ENCODE data around the gene EPB41L1.

EPB41L1 gene

DNA sequence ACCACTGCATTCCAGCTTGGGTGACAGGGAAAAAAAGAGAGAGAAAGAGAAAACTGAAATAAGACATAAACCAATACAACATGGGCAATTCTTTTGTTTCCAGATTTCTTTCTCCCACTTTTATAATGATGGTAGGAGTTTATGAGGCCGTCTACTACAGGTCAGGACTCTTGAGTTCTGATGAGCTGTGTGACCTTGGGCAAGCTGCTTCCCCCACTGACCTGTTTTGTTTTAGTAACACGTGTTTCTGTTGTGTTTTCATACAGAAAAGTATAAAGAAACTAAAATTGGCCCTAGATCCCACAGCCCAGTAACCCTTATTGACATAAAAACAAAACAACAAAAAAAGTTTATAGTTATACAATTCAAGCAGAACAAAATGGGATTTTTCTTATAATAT lies 58.8 kb downstream of the EPB41L1 start:
- Histone ChIP-seq H3K27ac (ENCODE audit: poor library complexity, severe bottlenecking) (no peak overlapping the region), H3K36me3 (ENCODE audit: low read depth) (no peaks in the 10 kb centered on the region), H3K27me3 (ENCODE audit: insufficient read depth, poor library complexity, severe bottlenecking) (no peaks in the 10 kb centered on the region), H3K4me3 (ENCODE audit: severe bottlenecking) (no peak overlapping the region), H3K9me3 (ENCODE audit: severe bottlenecking) (no peaks in the 10 kb centered on the region), H3K4me1 (ENCODE audit: insufficient read depth, poor library complexity, severe bottlenecking) (no peaks in the 10 kb centered on the region)
- ATAC-seq (ENCODE audit: low read depth) (no peak), DNase-seq (ENCODE audit: low spot score) (no peak)
- TF ChIP-seq, protein P1, sequence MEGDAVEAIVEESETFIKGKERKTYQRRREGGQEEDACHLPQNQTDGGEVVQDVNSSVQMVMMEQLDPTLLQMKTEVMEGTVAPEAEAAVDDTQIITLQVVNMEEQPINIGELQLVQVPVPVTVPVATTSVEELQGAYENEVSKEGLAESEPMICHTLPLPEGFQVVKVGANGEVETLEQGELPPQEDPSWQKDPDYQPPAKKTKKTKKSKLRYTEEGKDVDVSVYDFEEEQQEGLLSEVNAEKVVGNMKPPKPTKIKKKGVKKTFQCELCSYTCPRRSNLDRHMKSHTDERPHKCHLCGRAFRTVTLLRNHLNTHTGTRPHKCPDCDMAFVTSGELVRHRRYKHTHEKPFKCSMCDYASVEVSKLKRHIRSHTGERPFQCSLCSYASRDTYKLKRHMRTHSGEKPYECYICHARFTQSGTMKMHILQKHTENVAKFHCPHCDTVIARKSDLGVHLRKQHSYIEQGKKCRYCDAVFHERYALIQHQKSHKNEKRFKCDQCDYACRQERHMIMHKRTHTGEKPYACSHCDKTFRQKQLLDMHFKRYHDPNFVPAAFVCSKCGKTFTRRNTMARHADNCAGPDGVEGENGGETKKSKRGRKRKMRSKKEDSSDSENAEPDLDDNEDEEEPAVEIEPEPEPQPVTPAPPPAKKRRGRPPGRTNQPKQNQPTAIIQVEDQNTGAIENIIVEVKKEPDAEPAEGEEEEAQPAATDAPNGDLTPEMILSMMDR (IDR thresholded peaks at IDR 0.05; ENCODE audit: poor library complexity, severe bottlenecking), result no peak

DNA sequence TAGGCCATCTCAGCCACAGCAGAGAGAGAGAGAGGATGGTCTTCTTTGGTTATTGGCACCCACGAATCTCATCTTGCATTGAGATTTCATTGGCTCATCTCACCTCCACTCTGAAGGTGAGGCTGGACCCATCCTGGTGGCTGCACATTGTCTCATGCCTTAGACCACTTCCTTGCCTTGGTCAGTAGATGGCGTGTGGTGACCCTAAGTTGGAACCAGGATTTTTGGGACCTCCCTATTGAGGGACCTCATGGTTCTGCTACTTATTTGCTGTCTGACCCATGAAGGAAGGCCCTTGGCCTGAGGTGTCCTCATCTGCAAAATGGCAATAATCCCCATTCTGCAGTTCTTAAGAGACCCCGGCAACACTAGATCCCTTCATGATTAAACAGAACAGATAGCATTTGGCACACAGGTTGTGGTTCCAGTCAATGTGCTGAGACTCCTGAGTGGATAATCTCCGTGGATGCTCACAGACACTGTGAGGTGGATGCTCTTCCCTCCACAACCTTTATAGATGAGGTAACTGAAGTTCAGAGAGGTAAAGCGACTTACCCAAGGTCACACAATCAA lies 60.2 kb downstream of the EPB41L1 start:
- H3K4me3 ChIP-seq (ENCODE audit: severe bottlenecking), result no peak overlapping the region
- H3K9me3 ChIP-seq (ENCODE audit: severe bottlenecking), result no peaks in the 10 kb centered on the region
- TF ChIP-seq, protein P1 (IDR thresholded peaks at IDR 0.05; ENCODE audit: poor library complexity, severe bottlenecking), result peak; percentile 97
- no peaks in the 10 kb centered on the region for H3K4me1 ChIP-seq (ENCODE audit: insufficient read depth, poor library complexity, severe bottlenecking)
- no peak for DNase-seq (ENCODE audit: low spot score)
- ATAC-seq (ENCODE audit: low read depth), result peak; percentile 54
- no peaks in the 10 kb centered on the region for H3K36me3 ChIP-seq (ENCODE audit: low read depth)
- H3K27ac ChIP-seq (ENCODE audit: poor library complexity, severe bottlenecking), result no peak overlapping the region
- H3K27me3 ChIP-seq (ENCODE audit: insufficient read depth, poor library complexity, severe bottlenecking), result no peaks in the 10 kb centered on the region

- Histone ChIP-seq H3K4me3 (ENCODE audit: severe bottlenecking) (no peak overlapping the region), H3K27me3 (ENCODE audit: insufficient read depth, poor library complexity, severe bottlenecking) (no peaks in the 10 kb centered on the region), H3K9me3 (ENCODE audit: severe bottlenecking) (no peaks in the 10 kb centered on the region), H3K4me1 (ENCODE audit: insufficient read depth, poor library complexity, severe bottlenecking) (no peaks in the 10 kb centered on the region), H3K36me3 (ENCODE audit: low read depth) (no peaks in the 10 kb centered on the region), H3K27ac (ENCODE audit: poor library complexity, severe bottlenecking) (no peak overlapping the region)
- no peak for ATAC-seq (ENCODE audit: low read depth)
- DNase-seq (ENCODE audit: low spot score), result no peak
- TF ChIP-seq, protein P1 (IDR thresholded peaks at IDR 0.05; ENCODE audit: poor library complexity, severe bottlenecking), result no peak
These were observed 61.2 kb downstream of the EPB41L1 start for GRCh38 chr20:36215778-36216177.

- Histone ChIP-seq H3K9me3 (ENCODE audit: severe bottlenecking) (no peaks in the 10 kb centered on the region), H3K4me3 (ENCODE audit: severe bottlenecking) (no peak overlapping the region), H3K4me1 (ENCODE audit: insufficient read depth, poor library complexity, severe bottlenecking) (no peaks in the 10 kb centered on the region), H3K27me3 (ENCODE audit: insufficient read depth, poor library complexity, severe bottlenecking) (no peaks in the 10 kb centered on the region), H3K36me3 (ENCODE audit: low read depth) (no peaks in the 10 kb centered on the region), H3K27ac (ENCODE audit: poor library complexity, severe bottlenecking) (no peak overlapping the region)
- TF ChIP-seq, protein P1 (IDR thresholded peaks at IDR 0.05; ENCODE audit: poor library complexity, severe bottlenecking), result no peak
- DNase-seq (ENCODE audit: low spot score), result peak; percentile 67
- ATAC-seq (ENCODE audit: low read depth), result no peak
These were observed 61.9 kb downstream of the EPB41L1 start for GRCh38 chr20:36216314-36217025.

GRCh38 chr20:36217226-36217625 lies 62.7 kb downstream of the EPB41L1 start:
- peak; percentile 66 for ATAC-seq (ENCODE audit: low read depth)
- Histone ChIP-seq H3K36me3 (ENCODE audit: low read depth) (no peaks in the 10 kb centered on the region), H3K27me3 (ENCODE audit: insufficient read depth, poor library complexity, severe bottlenecking) (no peaks in the 10 kb centered on the region), H3K4me3 (ENCODE audit: severe bottlenecking) (no peak overlapping the region), H3K4me1 (ENCODE audit: insufficient read depth, poor library complexity, severe bottlenecking) (no peaks in the 10 kb centered on the region), H3K9me3 (ENCODE audit: severe bottlenecking) (no peaks in the 10 kb centered on the region), H3K27ac (ENCODE audit: poor library complexity, severe bottlenecking) (no peak overlapping the region)
- TF ChIP-seq, protein P1 (IDR thresholded peaks at IDR 0.05; ENCODE audit: poor library complexity, severe bottlenecking), result peak; percentile 22
- DNase-seq (ENCODE audit: low spot score), result peak; percentile 73
